ENCODE results near the gene ARHGAP9.

ARHGAP9 gene

DNA sequence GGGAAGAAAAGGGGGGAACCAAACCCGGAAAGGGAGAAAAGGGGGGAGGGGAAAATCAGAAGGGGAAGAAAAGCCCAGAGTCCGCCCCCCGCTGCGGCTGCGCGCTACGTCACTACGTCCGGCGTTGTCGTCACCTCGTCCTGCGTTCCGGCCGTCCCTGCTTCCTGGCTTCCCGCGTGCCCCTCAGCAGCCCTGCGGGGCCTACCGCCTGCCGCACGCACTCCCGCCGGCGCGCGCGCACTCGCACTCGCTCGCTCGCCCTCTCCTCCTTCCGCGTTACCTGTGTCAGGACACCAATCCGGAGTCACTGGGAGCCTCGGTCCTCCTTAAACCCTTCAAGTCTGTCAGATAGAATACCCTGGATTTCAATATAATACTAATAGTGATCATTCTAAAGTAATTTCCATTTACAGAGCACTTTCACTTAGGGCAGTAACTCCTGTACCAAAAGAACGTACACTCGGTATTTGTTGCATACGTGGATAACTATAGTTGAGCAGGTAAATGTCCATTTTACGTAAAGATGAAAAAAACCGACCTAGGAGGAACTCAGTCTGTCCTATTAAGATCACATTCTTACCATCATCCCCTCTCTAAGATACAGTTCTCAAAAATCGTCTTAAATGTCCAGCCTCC is 48.6 kb downstream of the ARHGAP9 start, which contains the start of gene R3HDM2 (continued):
- TF ChIP-seq, protein P1, sequence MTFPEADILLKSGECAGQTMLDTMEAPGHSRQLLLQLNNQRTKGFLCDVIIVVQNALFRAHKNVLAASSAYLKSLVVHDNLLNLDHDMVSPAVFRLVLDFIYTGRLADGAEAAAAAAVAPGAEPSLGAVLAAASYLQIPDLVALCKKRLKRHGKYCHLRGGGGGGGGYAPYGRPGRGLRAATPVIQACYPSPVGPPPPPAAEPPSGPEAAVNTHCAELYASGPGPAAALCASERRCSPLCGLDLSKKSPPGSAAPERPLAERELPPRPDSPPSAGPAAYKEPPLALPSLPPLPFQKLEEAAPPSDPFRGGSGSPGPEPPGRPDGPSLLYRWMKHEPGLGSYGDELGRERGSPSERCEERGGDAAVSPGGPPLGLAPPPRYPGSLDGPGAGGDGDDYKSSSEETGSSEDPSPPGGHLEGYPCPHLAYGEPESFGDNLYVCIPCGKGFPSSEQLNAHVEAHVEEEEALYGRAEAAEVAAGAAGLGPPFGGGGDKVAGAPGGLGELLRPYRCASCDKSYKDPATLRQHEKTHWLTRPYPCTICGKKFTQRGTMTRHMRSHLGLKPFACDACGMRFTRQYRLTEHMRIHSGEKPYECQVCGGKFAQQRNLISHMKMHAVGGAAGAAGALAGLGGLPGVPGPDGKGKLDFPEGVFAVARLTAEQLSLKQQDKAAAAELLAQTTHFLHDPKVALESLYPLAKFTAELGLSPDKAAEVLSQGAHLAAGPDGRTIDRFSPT (tag by site-specific recombination; IDR thresholded peaks at IDR 0.05) = peak; percentile 64
- TF ChIP-seq ZSCAN23 (tag by site-specific recombination; IDR thresholded peaks at IDR 0.05) (no peak), ZNF677 (tag by site-specific recombination; IDR thresholded peaks at IDR 0.05) (no peak), ZBTB17 (tag by site-specific recombination; IDR thresholded peaks at IDR 0.05) (peak; percentile 92), HOXD13 (CRISPR knock-in tag; IDR thresholded peaks at IDR 0.05; ENCODE audit: borderline replicate concordance) (no peak), ZNF654 (tag by site-specific recombination; IDR thresholded peaks at IDR 0.05; ENCODE audit: low read depth) (no peak), ZNF157 (tag by site-specific recombination; IDR thresholded peaks at IDR 0.05) (no peak), ZBTB21 (tag by site-specific recombination; IDR thresholded peaks at IDR 0.05) (peak; percentile 98), SCRT2 (tag by site-specific recombination; IDR thresholded peaks at IDR 0.05) (peak; percentile 28; the same call in 1 of the 2 replicates), SP2 (tag by site-specific recombination; IDR thresholded peaks at IDR 0.05) (peak; percentile 79), ZNF292 (tag by site-specific recombination; IDR thresholded peaks at IDR 0.05; ENCODE audit: borderline replicate concordance, low read depth) (no peak), ZNF664 (tag by site-specific recombination; IDR thresholded peaks at IDR 0.05) (no peak), GLIS2 (tag by site-specific recombination; IDR thresholded peaks at IDR 0.05) (peak; percentile 83), ZNF600 (tag by site-specific recombination; IDR thresholded peaks at IDR 0.05) (peak; percentile 79), ZNF324 (tag by site-specific recombination; IDR thresholded peaks at IDR 0.05) (peak; percentile 24; the same call in 1 of the 2 replicates), ZFHX2 (tag by site-specific recombination; conservative IDR thresholded peaks at IDR 0.05) (no peak), ZNF510 (tag by site-specific recombination; IDR thresholded peaks at IDR 0.05; ENCODE audit: insufficient replicate concordance) (no peak), ZNF341 (tag by site-specific recombination; IDR thresholded peaks at IDR 0.05; ENCODE audit: low read depth) (peak; percentile 76), ZBTB20 (tag by site-specific recombination; IDR thresholded peaks at IDR 0.05) (peak; percentile 54; the same call in 1 of the 2 replicates), ZNF433 (tag by site-specific recombination; IDR thresholded peaks at IDR 0.05; ENCODE audit: low read depth) (no peak)
- TF ChIP-seq, protein P2, sequence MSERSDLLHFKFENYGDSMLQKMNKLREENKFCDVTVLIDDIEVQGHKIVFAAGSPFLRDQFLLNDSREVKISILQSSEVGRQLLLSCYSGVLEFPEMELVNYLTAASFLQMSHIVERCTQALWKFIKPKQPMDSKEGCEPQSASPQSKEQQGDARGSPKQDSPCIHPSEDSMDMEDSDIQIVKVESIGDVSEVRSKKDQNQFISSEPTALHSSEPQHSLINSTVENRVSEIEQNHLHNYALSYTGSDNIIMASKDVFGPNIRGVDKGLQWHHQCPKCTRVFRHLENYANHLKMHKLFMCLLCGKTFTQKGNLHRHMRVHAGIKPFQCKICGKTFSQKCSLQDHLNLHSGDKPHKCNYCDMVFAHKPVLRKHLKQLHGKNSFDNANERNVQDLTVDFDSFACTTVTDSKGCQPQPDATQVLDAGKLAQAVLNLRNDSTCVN (tag by site-specific recombination; optimal IDR thresholded peaks at IDR 0.05) = peak; percentile 98
- TF ChIP-seq, protein P3, sequence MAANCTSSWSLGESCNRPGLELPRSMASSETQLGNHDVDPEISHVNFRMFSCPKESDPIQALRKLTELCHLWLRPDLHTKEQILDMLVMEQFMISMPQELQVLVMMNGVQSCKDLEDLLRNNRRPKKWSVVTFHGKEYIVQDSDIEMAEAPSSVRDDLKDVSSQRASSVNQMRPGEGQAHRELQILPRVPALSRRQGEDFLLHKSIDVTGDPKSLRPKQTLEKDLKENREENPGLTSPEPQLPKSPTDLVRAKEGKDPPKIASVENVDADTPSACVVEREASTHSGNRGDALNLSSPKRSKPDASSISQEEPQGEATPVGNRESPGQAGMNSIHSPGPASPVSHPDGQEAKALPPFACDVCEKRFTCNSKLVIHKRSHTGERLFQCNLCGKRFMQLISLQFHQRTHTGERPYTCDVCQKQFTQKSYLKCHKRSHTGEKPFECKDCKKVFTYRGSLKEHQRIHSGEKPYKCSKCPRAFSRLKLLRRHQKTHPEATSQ (tag by site-specific recombination; IDR thresholded peaks at IDR 0.05) = peak; percentile 65; the same call in 1 of the 2 replicates
- TF ChIP-seq, protein P4, sequence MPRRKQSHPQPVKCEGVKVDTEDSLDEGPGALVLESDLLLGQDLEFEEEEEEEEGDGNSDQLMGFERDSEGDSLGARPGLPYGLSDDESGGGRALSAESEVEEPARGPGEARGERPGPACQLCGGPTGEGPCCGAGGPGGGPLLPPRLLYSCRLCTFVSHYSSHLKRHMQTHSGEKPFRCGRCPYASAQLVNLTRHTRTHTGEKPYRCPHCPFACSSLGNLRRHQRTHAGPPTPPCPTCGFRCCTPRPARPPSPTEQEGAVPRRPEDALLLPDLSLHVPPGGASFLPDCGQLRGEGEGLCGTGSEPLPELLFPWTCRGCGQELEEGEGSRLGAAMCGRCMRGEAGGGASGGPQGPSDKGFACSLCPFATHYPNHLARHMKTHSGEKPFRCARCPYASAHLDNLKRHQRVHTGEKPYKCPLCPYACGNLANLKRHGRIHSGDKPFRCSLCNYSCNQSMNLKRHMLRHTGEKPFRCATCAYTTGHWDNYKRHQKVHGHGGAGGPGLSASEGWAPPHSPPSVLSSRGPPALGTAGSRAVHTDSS (tag by site-specific recombination; IDR thresholded peaks at IDR 0.05) = no peak
- TF ChIP-seq, protein P5, sequence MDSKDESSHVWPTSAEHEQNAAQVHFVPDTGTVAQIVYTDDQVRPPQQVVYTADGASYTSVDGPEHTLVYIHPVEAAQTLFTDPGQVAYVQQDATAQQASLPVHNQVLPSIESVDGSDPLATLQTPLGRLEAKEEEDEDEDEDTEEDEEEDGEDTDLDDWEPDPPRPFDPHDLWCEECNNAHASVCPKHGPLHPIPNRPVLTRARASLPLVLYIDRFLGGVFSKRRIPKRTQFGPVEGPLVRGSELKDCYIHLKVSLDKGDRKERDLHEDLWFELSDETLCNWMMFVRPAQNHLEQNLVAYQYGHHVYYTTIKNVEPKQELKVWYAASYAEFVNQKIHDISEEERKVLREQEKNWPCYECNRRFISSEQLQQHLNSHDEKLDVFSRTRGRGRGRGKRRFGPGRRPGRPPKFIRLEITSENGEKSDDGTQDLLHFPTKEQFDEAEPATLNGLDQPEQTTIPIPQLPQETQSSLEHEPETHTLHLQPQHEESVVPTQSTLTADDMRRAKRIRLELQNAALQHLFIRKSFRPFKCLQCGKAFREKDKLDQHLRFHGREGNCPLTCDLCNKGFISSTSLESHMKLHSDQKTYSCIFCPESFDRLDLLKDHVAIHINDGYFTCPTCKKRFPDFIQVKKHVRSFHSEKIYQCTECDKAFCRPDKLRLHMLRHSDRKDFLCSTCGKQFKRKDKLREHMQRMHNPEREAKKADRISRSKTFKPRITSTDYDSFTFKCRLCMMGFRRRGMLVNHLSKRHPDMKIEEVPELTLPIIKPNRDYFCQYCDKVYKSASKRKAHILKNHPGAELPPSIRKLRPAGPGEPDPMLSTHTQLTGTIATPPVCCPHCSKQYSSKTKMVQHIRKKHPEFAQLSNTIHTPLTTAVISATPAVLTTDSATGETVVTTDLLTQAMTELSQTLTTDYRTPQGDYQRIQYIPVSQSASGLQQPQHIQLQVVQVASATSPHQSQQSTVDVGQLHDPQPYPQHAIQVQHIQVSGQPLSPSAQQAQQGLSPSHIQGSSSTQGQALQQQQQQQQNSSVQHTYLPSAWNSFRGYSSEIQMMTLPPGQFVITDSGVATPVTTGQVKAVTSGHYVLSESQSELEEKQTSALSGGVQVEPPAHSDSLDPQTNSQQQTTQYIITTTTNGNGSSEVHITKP (tag by site-specific recombination; IDR thresholded peaks at IDR 0.05) = peak; percentile 68
- TF ChIP-seq, protein P6, sequence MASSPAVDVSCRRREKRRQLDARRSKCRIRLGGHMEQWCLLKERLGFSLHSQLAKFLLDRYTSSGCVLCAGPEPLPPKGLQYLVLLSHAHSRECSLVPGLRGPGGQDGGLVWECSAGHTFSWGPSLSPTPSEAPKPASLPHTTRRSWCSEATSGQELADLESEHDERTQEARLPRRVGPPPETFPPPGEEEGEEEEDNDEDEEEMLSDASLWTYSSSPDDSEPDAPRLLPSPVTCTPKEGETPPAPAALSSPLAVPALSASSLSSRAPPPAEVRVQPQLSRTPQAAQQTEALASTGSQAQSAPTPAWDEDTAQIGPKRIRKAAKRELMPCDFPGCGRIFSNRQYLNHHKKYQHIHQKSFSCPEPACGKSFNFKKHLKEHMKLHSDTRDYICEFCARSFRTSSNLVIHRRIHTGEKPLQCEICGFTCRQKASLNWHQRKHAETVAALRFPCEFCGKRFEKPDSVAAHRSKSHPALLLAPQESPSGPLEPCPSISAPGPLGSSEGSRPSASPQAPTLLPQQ (tag by site-specific recombination; IDR thresholded peaks at IDR 0.05) = peak; percentile 83
- TF ChIP-seq, protein P7, sequence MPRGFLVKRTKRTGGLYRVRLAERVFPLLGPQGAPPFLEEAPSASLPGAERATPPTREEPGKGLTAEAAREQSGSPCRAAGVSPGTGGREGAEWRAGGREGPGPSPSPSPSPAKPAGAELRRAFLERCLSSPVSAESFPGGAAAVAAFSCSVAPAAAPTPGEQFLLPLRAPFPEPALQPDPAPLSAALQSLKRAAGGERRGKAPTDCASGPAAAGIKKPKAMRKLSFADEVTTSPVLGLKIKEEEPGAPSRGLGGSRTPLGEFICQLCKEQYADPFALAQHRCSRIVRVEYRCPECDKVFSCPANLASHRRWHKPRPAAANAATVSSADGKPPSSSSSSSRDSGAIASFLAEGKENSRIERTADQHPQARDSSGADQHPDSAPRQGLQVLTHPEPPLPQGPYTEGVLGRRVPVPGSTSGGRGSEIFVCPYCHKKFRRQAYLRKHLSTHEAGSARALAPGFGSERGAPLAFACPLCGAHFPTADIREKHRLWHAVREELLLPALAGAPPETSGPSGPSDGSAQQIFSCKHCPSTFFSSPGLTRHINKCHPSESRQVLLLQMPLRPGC (tag by site-specific recombination; IDR thresholded peaks at IDR 0.05) = no peak; the same call in 1 of the 2 replicates

Data from HEK293 (cell line).